H1 (cell line): ENCODE results near the gene KIF20A. TPM values are rescaled to one million over a fixed set of nuclear protein-coding genes. Genes with fewer than 3 reads are reported as not detected.

Experiments
- CTCF ChIA-PET: fragments of 300-600 bp; sonication (Branson Sonifier 250); formaldehyde crosslinking; loops from one replicate; lab custom pipeline; 2021; ENCODE audit not compliant: partially characterized antibody; lab: Charles Lee
- POLR2A ChIA-PET: fragments of 300-600 bp; sonication (Branson Sonifier 250); formaldehyde crosslinking; loops from one replicate; lab custom pipeline; 2021; ENCODE audit warnings: inconsistent platforms; ENCODE audit not compliant: partially characterized antibody; lab: Charles Lee
- DNase-seq, 2 experiments: peaks; one replicate each; pipeline versions ENCODE4 v3.0.0 to v3.0.0-alpha.2; 2010 to 2022; ENCODE audit warnings: low spot score in 2 of 2, low read depth in 1 of 2, mixed read lengths in 1 of 2
- FAIRE-seq: peaks from 2 replicates; lab custom pipeline; 2011; peaks lifted over from hg19 to GRCh38; lab: Jason Lieb, UNC
- H2AFZ ChIP-seq: 2 replicates; pipeline ENCODE4 v1.8.1; 2012; ENCODE audit warnings: low read length, inconsistent platforms
- H2AK5ac ChIP-seq: 2 replicates; pipeline ENCODE4 v1.6.1; 2013; ENCODE audit warnings: low read depth, low read length
- H2BK120ac ChIP-seq: replicated peaks from 2 replicates; pipeline ENCODE3; 2013; ENCODE audit warnings: low read depth, low read length, inconsistent platforms
- H2BK12ac ChIP-seq: 2 replicates; pipeline ENCODE4 v1.6.1; 2013; ENCODE audit warnings: low read depth, low read length
- H2BK15ac ChIP-seq: 2 replicates; pipeline ENCODE4 v1.6.1; 2013; ENCODE audit warnings: low read length
- H2BK20ac ChIP-seq: 2 replicates; pipeline ENCODE4 v1.6.1; 2013; ENCODE audit warnings: low read length
- H2BK5ac ChIP-seq: 2 replicates; pipeline ENCODE4 v1.6.1; 2013; ENCODE audit warnings: low read depth, low read length
- H3K14ac ChIP-seq: 2 replicates; pipeline ENCODE4 v1.6.1; 2013; ENCODE audit warnings: inconsistent platforms; ENCODE audit not compliant: insufficient read length
- H3K18ac ChIP-seq: 2 replicates; pipeline ENCODE4 v1.6.1; 2013; ENCODE audit warnings: low read length; ENCODE audit errors: extremely low read depth
- H3K23ac ChIP-seq: 2 replicates; pipeline ENCODE4 v1.6.1; 2013; ENCODE audit warnings: inconsistent platforms; ENCODE audit not compliant: insufficient read length
- H3K23me2 ChIP-seq: 2 replicates; pipeline ENCODE4 v1.6.1; 2013; ENCODE audit warnings: low read depth, low read length
- H3K27ac ChIP-seq: 2 replicates; pipeline ENCODE4 v1.6.1; 2011; ENCODE audit warnings: low read depth, low read length, inconsistent platforms
- H3K27me3 ChIP-seq, 4 experiments: replicated peaks in 1 of 4; 1 replicate in 1 of 4; 2 replicates in 3 of 4; pipeline versions ENCODE4 v1.6.1 to v1.8.1; 2011 to 2013; ENCODE audit warnings: low read length in 3 of 4, mild to moderate bottlenecking in 3 of 4, inconsistent platforms in 2 of 4, mixed read lengths in 2 of 4, moderate library complexity in 1 of 4; ENCODE audit not compliant: control insufficient read depth in 3 of 4, insufficient read depth in 3 of 4; ENCODE audit errors: extremely low read depth in 1 of 4
- H3K36me3 ChIP-seq, 4 experiments: 2 replicates each; pipeline versions ENCODE4 v1.6.1 to v1.8.1; 2011 to 2013; ENCODE audit warnings: mild to moderate bottlenecking in 4 of 4, low read length in 3 of 4, moderate library complexity in 2 of 4, control low read depth in 1 of 4, inconsistent platforms in 1 of 4; ENCODE audit not compliant: insufficient read depth in 4 of 4, control insufficient read depth in 2 of 4
- H3K4ac ChIP-seq: replicated peaks from 2 replicates; pipeline ENCODE3; 2013; ENCODE audit warnings: low read length, low read depth, mixed read lengths, inconsistent platforms; ENCODE audit not compliant: insufficient read length
- H3K4me1 ChIP-seq, 4 experiments: replicated peaks in 1 of 4; 1 replicate in 1 of 4; 2 replicates in 3 of 4; pipeline versions ENCODE4 v1.6.1 to v1.8.1; 2011 to 2013; ENCODE audit warnings: low read length in 3 of 4, inconsistent platforms in 2 of 4, mixed read lengths in 1 of 4; ENCODE audit not compliant: insufficient read depth in 4 of 4, control insufficient read depth in 3 of 4
- H3K4me2 ChIP-seq, 2 experiments: 2 replicates each; pipeline versions ENCODE4 v1.6.1 to v1.8.1; 2011 to 2013; ENCODE audit warnings: low read depth in 2 of 2, low read length in 2 of 2, control low read depth in 1 of 2, inconsistent platforms in 1 of 2, mild to moderate bottlenecking in 1 of 2; ENCODE audit not compliant: insufficient read depth in 1 of 2
- H3K4me3 ChIP-seq, 4 experiments: fragments of 200-600, 300-600 bp in 1 of 4; sonication (generic), shearing (Covaris generic), sonication (Bioruptor Twin) in 1 of 4; 2 replicates each; pipeline versions ENCODE4 v1.5.1 to v1.8.1; 2011 to 2016; ENCODE audit warnings: low read length in 4 of 4, low read depth in 3 of 4, control low read depth in 2 of 4, inconsistent platforms in 2 of 4, mild to moderate bottlenecking in 2 of 4, mixed read lengths in 1 of 4, moderate library complexity in 1 of 4; ENCODE audit not compliant: insufficient read depth in 2 of 4; ENCODE audit errors: extremely low read depth in 1 of 4
- H3K56ac ChIP-seq: replicated peaks from 2 replicates; pipeline ENCODE3; 2013; ENCODE audit warnings: low read depth, mild to moderate bottlenecking, mixed read lengths, low read length, inconsistent platforms; ENCODE audit not compliant: insufficient read length
- H3K79me1 ChIP-seq: 2 replicates; pipeline ENCODE4 v1.6.1; 2013; ENCODE audit warnings: low read depth, low read length, control low read depth
- H3K79me2 ChIP-seq, 2 experiments: 2 replicates each; pipeline versions ENCODE4 v1.6.1 to v1.8.1; 2012 to 2013; ENCODE audit warnings: low read length in 2 of 2, mild to moderate bottlenecking in 2 of 2, inconsistent platforms in 1 of 2; ENCODE audit not compliant: insufficient read depth in 2 of 2, control insufficient read depth in 1 of 2
- H3K9ac ChIP-seq, 4 experiments: replicated peaks in 1 of 4; 1 replicate in 1 of 4; 2 replicates in 3 of 4; pipeline versions ENCODE4 v1.6.1 to v1.8.1; 2011 to 2013; ENCODE audit warnings: low read depth in 3 of 4, low read length in 3 of 4, control low read depth in 2 of 4, mild to moderate bottlenecking in 2 of 4, moderate library complexity in 2 of 4, inconsistent platforms in 1 of 4; ENCODE audit errors: extremely low read depth in 1 of 4
- H3K9me3 ChIP-seq, 2 experiments: 2 replicates each; pipeline versions ENCODE4 v1.6.1 to v1.8.1; 2012 to 2013; ENCODE audit warnings: mild to moderate bottlenecking in 2 of 2, moderate library complexity in 2 of 2, control low read depth in 1 of 2, inconsistent platforms in 1 of 2, low read depth in 1 of 2, low read length in 1 of 2, mixed read lengths in 1 of 2; ENCODE audit not compliant: insufficient read depth in 2 of 2
- H4K20me1 ChIP-seq, 2 experiments: replicated peaks in 1 of 2; 2 replicates each; pipeline versions ENCODE3 to v1.8.1; 2011 to 2013; ENCODE audit warnings: inconsistent platforms in 2 of 2, low read length in 2 of 2, mild to moderate bottlenecking in 1 of 2; ENCODE audit not compliant: insufficient read depth in 2 of 2, control insufficient read depth in 1 of 2
- H4K5ac ChIP-seq: 2 replicates; pipeline ENCODE4 v1.6.1; 2013; ENCODE audit warnings: low read length, low read depth, mixed read lengths, inconsistent platforms; ENCODE audit not compliant: insufficient read length
- H4K8ac ChIP-seq: 2 replicates; pipeline ENCODE4 v1.8.0; 2013; ENCODE audit warnings: mild to moderate bottlenecking, moderate library complexity, low read length, inconsistent platforms; ENCODE audit not compliant: insufficient read depth; ENCODE audit errors: extremely low read depth
- H4K91ac ChIP-seq: replicated peaks from 2 replicates; pipeline ENCODE3; 2013; ENCODE audit warnings: low read length, mixed read lengths, inconsistent platforms; ENCODE audit not compliant: insufficient read length
- BACH1 ChIP-seq: IDR thresholded peaks from 2 replicates; pipeline ENCODE4 v1.6.1; 2012; ENCODE audit warnings: low read length, improper control_type of control experiment
- E2F6 ChIP-seq: IDR thresholded peaks from 2 replicates; pipeline ENCODE4 v1.6.1; 2012; ENCODE audit warnings: inconsistent platforms
- GABPA ChIP-seq: IDR thresholded peaks from 2 replicates; pipeline ENCODE4 v1.6.1; 2011; ENCODE audit warnings: mild to moderate bottlenecking, low read length, moderate library complexity, borderline replicate concordance; ENCODE audit not compliant: insufficient read depth
- GTF2F1 ChIP-seq: IDR thresholded peaks from 2 replicates; pipeline ENCODE4 v1.6.1; 2012; ENCODE audit warnings: low read depth, low read length, improper control_type of control experiment, borderline replicate concordance
- KDM4A ChIP-seq: IDR thresholded peaks from one replicate; pipeline ENCODE4 v1.7.1; 2012; ENCODE audit warnings: low read depth, mild to moderate bottlenecking, moderate library complexity, low read length, inconsistent platforms; ENCODE audit not compliant: severe bottlenecking
- POLR2AphosphoS5 ChIP-seq: IDR thresholded peaks from 2 replicates; pipeline ENCODE4 v1.6.1; 2011; ENCODE audit warnings: low read depth, low read length
- RBBP5 ChIP-seq: IDR thresholded peaks from 2 replicates; pipeline ENCODE4 v1.7.1; 2012; ENCODE audit warnings: low read depth, mild to moderate bottlenecking, inconsistent platforms, low read length, moderate library complexity, borderline replicate concordance
- SIN3A ChIP-seq, 2 experiments: IDR thresholded peaks in 1 of 2; conservative IDR thresholded peaks in 1 of 2; 2 replicates each; pipeline ENCODE4 v1.6.1; 2011 to 2012; ENCODE audit warnings: low read length in 2 of 2, improper control_type of control experiment in 1 of 2, low read depth in 1 of 2, mild to moderate bottlenecking in 1 of 2
- SIRT6 ChIP-seq: IDR thresholded peaks from one replicate; pipeline ENCODE4 v1.7.1; 2012; ENCODE audit warnings: low read length, inconsistent platforms
- SP1 ChIP-seq: IDR thresholded peaks from 2 replicates; pipeline ENCODE4 v1.6.1; 2011; ENCODE audit warnings: low read depth, low read length
- TEAD4 ChIP-seq: IDR thresholded peaks from 2 replicates; pipeline ENCODE4 v1.6.1; 2012; ENCODE audit warnings: low read depth, low read length, inconsistent platforms, mixed read lengths
- WGBS, 2 experiments: shearing (Covaris generic) in 1 of 2; methylation state at CpG; one replicate each; pipeline versions ENCODE4 v1.1.6 to v1.1.7; 2013 to 2015; ENCODE audit warnings: low lambda C conversion rate in 2 of 2, mixed read lengths in 2 of 2, inconsistent platforms in 1 of 2, low coverage in 1 of 2, missing lambda C conversion rate in 1 of 2; ENCODE audit not compliant: insufficient replicate concordance in 2 of 2, insufficient coverage in 1 of 2, insufficient read length in 1 of 2; ENCODE audit errors: extremely low coverage in 1 of 2, missing lambda C conversion rate in 1 of 2; 5-methylcytosine and 5-hydroxymethylcytosine counted together
- polyA plus RNA-seq, 7 experiments: library from polyadenylated mRNA; depleted of rRNA in 3 of 7; stranded (reverse) in 5 of 7; unstranded in 2 of 7; fragments of >200 nt in 5 of 7; fragments of 200-250 nt in 2 of 7; gene quantifications; 1 replicate in 5 of 7; 2 replicates in 1 of 7; 4 replicates in 1 of 7; pipeline versions ENCODE4 v1.2.1 to v1.2.3, GENCODE V29; 2011 to 2013; ENCODE audit warnings: missing spikeins in 2 of 7, mixed read lengths in 2 of 7
- total RNA-seq: library from RNA; stranded (reverse); fragmentation: NEBNext Ultra II Directional; extraction: Animal tissue kit (Norgen Biotek cat#: 25700); gene quantifications from 2 replicates; pipeline ENCODE4 v1.2.1, GENCODE V29; 2021

KIF20A gene
- total and polyA plus RNA-seq, 2 of the 8 experiments (the other 6 are each of a cell fraction or from before 2014, with no cell fraction given), result 33.3 to 67.1 TPM

DNA sequence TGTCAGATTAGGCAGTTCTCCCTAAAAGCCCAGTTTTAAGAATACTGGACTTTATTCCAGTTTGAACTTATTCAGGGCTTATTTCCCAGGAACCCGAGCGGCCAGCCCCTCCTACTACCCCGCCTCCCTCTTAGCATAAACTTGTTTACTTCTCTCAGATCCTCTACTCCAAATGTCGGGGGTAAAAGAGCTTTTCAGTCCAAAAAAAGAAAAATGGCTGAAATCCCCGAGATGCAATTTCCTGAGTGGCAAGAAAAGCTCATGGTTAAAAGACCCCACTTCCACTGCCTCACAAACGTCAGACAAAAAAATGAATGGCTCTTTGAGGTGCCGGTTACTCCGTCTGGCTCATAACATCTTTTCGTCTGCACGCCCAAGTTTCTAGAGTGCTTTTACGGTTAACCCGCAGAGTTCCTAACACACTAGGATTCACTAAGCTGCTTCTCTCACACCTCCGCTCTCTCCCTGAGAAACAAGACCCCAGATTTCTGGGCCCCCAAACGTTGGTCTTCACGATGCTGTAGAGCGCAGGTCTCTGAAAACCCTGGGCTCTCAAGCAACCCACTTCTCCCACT, 884 bp upstream of the KIF20A start:
- H3K79me1 ChIP-seq, result peaks cover 4% of the 10 kb centered on the region; the same call in 1 of the 2 replicates
- DNase-seq, result no peak
- peak overlapping the region; percentile 91 for H3K27ac ChIP-seq
- peak overlapping the region; percentile 83 to 87 for H3K4me2 ChIP-seq
- no peak overlapping the region; the same call in 1 of the 2 replicates for H2BK12ac ChIP-seq
- peak overlapping the region; percentile 96 for H2AFZ ChIP-seq
- H4K91ac ChIP-seq, result no peak overlapping the region
- no peak overlapping the region for H2BK20ac ChIP-seq
- CTCF ChIA-PET, result interaction anchor here (0.8 to 1.7 kb wide), 8 partner anchors 10 to 174 kb away, joined by 3 to 6 read pairs (median 3); partner anchors contain the start of gene KDM3B
- no peak overlapping the region for H3K4ac ChIP-seq
- no peaks in the 10 kb centered on the region for H3K9me3 ChIP-seq
- H2BK5ac ChIP-seq, result peak overlapping the region; percentile 96
- H3K23ac ChIP-seq, result no peak overlapping the region
- FAIRE-seq, result no peak
- no peaks in the 10 kb centered on the region; a peak in 2 of 7 replicates for H3K4me1 ChIP-seq
- POLR2A ChIA-PET, result interaction anchor here (0.6 to 4.6 kb wide), 12 partner anchors 10 to 261 kb away, joined by 3 to 37 read pairs (median 8); partner anchors contain the start of genes CDC23, CDC25C, FAM53C and KDM3B
- peaks cover 8% of the 10 kb centered on the region for H3K23me2 ChIP-seq
- peak overlapping the region; percentile 59; the same call in 1 of the 2 replicates for H2AK5ac ChIP-seq
- H3K14ac ChIP-seq, result no peak overlapping the region
- H2BK120ac ChIP-seq, result no peak overlapping the region
- peak overlapping the region; percentile 91 to 100 (median 96) for H3K4me3 ChIP-seq
- peaks cover 1 to 2% of the 10 kb centered on the region in 2 experiments for H4K20me1 ChIP-seq
- peak overlapping the region; percentile 52 for H3K56ac ChIP-seq
- peak overlapping the region; percentile 90; the same call in 1 of the 2 replicates for H4K8ac ChIP-seq
- WGBS, 2 experiments, result 0% methylated on average over 16 of the region's 16 CpGs; no CpG with 5 or more reads in 1 of the 2 experiments
- no peak overlapping the region for H2BK15ac ChIP-seq
- H3K79me2 ChIP-seq, result peaks cover 0 to 40% of the 10 kb centered on the region in 2 experiments; a peak in 2 of 4 replicates
- peaks cover 19 to 53% (median 27%) of the 10 kb centered on the region in 4 experiments for H3K36me3 ChIP-seq
- H3K18ac ChIP-seq, result peak overlapping the region; percentile 80; the same call in 1 of the 2 replicates
- H3K27me3 ChIP-seq, result no peaks in the 10 kb centered on the region
- peak overlapping the region; percentile 57 for H4K5ac ChIP-seq
- H3K9ac ChIP-seq, result peak overlapping the region; percentile 59 to 99 (median 88)
- TF ChIP-seq RBBP5, result no peak
- no peak for TF ChIP-seq TEAD4
- TF ChIP-seq KDM4A, result peak; percentile 48
- TF ChIP-seq POLR2AphosphoS5, result no peak
- no peak for TF ChIP-seq SP1
- TF ChIP-seq BACH1, result no peak
- no peak for TF ChIP-seq SIRT6
- TF ChIP-seq GABPA, result no peak
- TF ChIP-seq E2F6, result no peak
- TF ChIP-seq GTF2F1, result no peak
- TF ChIP-seq SIN3A (conservative IDR thresholded peaks at IDR 0.05 in 1 of 2, IDR thresholded peaks at IDR 0.05 in 1 of 2; ENCODE audit: low read depth in 1 of 2, low read length in 2 of 2), result peak; percentile 79 to 88; a peak in 2 of 4 replicates
